ENCODE data around the gene RTEL1. TPM values are rescaled to one million over a fixed set of nuclear protein-coding genes. Genes with fewer than 3 reads are reported as not detected.

Gene RTEL1
- total RNA-seq, 1 experiment from 2014 or later, result 58.0 TPM

DNA sequence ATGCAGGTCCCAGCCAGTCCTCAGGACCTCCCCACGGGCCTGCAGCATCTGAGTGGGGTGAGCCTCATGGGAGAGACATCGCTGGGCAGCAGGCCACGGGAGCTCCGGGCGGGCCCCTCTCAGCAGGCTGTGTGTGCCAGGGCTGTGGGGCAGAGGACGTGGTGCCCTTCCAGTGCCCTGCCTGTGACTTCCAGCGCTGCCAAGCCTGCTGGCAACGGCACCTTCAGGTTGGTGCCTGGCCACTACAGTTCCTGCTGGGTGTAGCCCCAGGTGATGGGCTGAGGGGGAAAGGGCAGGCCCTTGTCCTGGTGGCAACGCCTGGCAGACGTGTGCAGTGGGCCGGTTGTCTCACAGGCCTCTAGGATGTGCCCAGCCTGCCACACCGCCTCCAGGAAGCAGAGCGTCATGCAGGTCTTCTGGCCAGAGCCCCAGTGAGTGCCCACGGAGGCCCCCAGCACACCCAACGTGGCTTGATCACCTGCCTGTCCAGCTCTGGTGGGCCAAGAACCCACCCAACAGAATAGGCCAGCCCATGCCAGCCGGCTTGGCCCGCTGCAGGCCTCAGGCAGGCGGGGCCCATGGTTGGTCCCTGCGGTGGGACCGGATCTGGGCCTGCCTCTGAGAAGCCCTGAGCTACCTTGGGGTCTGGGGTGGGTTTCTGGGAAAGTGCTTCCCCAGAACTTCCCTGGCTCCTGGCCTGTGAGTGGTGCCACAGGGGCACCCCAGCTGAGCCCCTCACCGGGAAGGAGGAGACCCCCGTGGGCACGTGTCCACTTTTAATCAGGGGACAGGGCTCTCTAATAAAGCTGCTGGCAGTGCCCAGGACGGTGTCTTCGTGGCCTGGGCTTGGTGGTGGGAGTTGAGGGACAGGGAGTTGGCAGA, 37.6 kb downstream of the RTEL1 start:
- H3K4me2 ChIP-seq (ENCODE audit: low read length), result peak overlapping the region; percentile 78
- ATAC-seq (no peak), DNase-seq (ENCODE audit: low read depth, low spot score) (no peak)
- ChIA-PET POLR2A (interaction anchor here (0.6 to 2.3 kb wide), 4 partner anchors 13 to 169 kb away, joined by 3 to 28 read pairs (median 4); partner anchors contain the start of gene TPD52L2), RAD21 (ENCODE audit: low non-redundant PET in 1 of 2, low total read pairs in 2 of 2, uncharacterized antibody in 2 of 2, unreplicated experiment in 2 of 2) (interaction anchor here in 1 of 2 experiments (0.6 kb wide), 1 partner anchor 139 kb away, joined by 4 read pairs; no protein-coding TSS in a partner anchor), CTCF (interaction anchor here (0.8 kb wide), 1 partner anchor 54 kb away, joined by 4 read pairs; no protein-coding TSS in a partner anchor)
- intact Hi-C loops (cut with micrococcal nuclease), result loop anchor here (2.0 to 5.0 kb wide), 5 partner anchors 13 to 262 kb away; partner anchors contain the start of genes PTK6, STMN3 and UCKL1
- H2AFZ ChIP-seq (ENCODE audit: low read depth, low read length, poor library complexity, severe bottlenecking), result no peak overlapping the region
- peaks cover 10% of the 10 kb centered on the region; the same call in 1 of the 2 replicates for H3K79me2 ChIP-seq (ENCODE audit: insufficient read depth, low read length)
- H3K36me3 ChIP-seq (ENCODE audit: control insufficient read depth in 1 of 2, insufficient read depth in 2 of 2, low read length in 2 of 2), result peaks cover 0 to 8% of the 10 kb centered on the region in 2 experiments; a peak in 1 of 4 replicates
- no peaks in the 10 kb centered on the region for H3K9me2 ChIP-seq (ENCODE audit: insufficient read depth)
- H4K20me1 ChIP-seq (ENCODE audit: insufficient read depth), result no peaks in the 10 kb centered on the region
- TF ChIP-seq JUND (IDR thresholded peaks at IDR 0.05) (no peak), EZH2 (IDR thresholded peaks at IDR 0.05) (no peak), EZH2phosphoT487 (IDR thresholded peaks at IDR 0.05; ENCODE audit: borderline replicate concordance) (no peak), POLR2AphosphoS5 (IDR thresholded peaks at IDR 0.05; ENCODE audit: low read depth, low read length) (no peak)
- TF ChIP-seq, protein P1, sequence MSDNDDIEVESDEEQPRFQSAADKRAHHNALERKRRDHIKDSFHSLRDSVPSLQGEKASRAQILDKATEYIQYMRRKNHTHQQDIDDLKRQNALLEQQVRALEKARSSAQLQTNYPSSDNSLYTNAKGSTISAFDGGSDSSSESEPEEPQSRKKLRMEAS (IDR thresholded peaks at IDR 0.05), result no peak
- TF ChIP-seq, protein P2, sequence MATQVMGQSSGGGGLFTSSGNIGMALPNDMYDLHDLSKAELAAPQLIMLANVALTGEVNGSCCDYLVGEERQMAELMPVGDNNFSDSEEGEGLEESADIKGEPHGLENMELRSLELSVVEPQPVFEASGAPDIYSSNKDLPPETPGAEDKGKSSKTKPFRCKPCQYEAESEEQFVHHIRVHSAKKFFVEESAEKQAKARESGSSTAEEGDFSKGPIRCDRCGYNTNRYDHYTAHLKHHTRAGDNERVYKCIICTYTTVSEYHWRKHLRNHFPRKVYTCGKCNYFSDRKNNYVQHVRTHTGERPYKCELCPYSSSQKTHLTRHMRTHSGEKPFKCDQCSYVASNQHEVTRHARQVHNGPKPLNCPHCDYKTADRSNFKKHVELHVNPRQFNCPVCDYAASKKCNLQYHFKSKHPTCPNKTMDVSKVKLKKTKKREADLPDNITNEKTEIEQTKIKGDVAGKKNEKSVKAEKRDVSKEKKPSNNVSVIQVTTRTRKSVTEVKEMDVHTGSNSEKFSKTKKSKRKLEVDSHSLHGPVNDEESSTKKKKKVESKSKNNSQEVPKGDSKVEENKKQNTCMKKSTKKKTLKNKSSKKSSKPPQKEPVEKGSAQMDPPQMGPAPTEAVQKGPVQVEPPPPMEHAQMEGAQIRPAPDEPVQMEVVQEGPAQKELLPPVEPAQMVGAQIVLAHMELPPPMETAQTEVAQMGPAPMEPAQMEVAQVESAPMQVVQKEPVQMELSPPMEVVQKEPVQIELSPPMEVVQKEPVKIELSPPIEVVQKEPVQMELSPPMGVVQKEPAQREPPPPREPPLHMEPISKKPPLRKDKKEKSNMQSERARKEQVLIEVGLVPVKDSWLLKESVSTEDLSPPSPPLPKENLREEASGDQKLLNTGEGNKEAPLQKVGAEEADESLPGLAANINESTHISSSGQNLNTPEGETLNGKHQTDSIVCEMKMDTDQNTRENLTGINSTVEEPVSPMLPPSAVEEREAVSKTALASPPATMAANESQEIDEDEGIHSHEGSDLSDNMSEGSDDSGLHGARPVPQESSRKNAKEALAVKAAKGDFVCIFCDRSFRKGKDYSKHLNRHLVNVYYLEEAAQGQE (IDR thresholded peaks at IDR 0.05; ENCODE audit: low read depth), result no peak
- TF ChIP-seq, protein P3, sequence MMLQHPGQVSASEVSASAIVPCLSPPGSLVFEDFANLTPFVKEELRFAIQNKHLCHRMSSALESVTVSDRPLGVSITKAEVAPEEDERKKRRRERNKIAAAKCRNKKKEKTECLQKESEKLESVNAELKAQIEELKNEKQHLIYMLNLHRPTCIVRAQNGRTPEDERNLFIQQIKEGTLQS (IDR thresholded peaks at IDR 0.05), result no peak
- H3K4me3 ChIP-seq (replicated peaks in 1 of 2; ENCODE audit: low read depth in 1 of 2, low read length in 2 of 2), result peak overlapping the region; percentile 58 to 69; a peak in 2 of 4 replicates
- no peaks in the 10 kb centered on the region for H3K27me3 ChIP-seq (ENCODE audit: insufficient read depth, low read length)
- peak overlapping the region; percentile 71 for H3K9ac ChIP-seq (ENCODE audit: low read length)
- H3K27ac ChIP-seq (ENCODE audit: low read depth, low read length), result peak overlapping the region; percentile 91
- peaks cover 41 to 65% of the 10 kb centered on the region in 2 experiments for H3K4me1 ChIP-seq (ENCODE audit: control insufficient read depth in 1 of 2, insufficient read depth in 2 of 2, low read length in 2 of 2)
- no TSS peak for BruUV-seq (replicated peaks)
- H3K9me3 ChIP-seq (ENCODE audit: control insufficient read depth in 1 of 2, insufficient read depth in 1 of 2, low read depth in 1 of 2, low read length in 2 of 2), result no peaks in the 10 kb centered on the region

Measured in HCT116 (cell line).